Lower leg skin (tissue), 3 donors: ENCODE measurements around the gene CDKL2.

Experiments used
- CTCF ChIP-seq, 3 donors: fragments of 450-650 bp; IDR thresholded peaks; one replicate each; pipeline ENCODE4 v1.5.1; 2016; ENCODE audit warnings: antibody characterized with exemption in 3 of 3, mild to moderate bottlenecking in 3 of 3, moderate library complexity in 2 of 3
- POLR2A ChIP-seq, 2 donors: fragments of 450-650 bp; IDR thresholded peaks; one replicate each; pipeline ENCODE4 v1.6.1; 2016 to 2017; ENCODE audit warnings: antibody characterized with exemption in 2 of 2, mild to moderate bottlenecking in 1 of 2, moderate library complexity in 1 of 2

GRCh38 chr4:75678473-75678872, 48.1 kb upstream of the CDKL2 start:
- TF ChIP-seq POLR2A (IDR thresholded peaks at IDR 0.05) (no peak), CTCF (IDR thresholded peaks at IDR 0.05) (no peak)
